Choroid plexus epithelial cell (primary cell): Measurements from ENCODE around the gene AP3B2.
A peak's percentile ranks its signal among the peaks of the same experiment; 100 is the strongest.

Experiments
- DNase-seq: peaks from one replicate; pipeline ENCODE4 v3.0.0-alpha.2; 2010; ENCODE audit warnings: low read depth
- H3K4me3 ChIP-seq: 2 replicates; pipeline ENCODE4 v1.5.1; 2011; ENCODE audit warnings: low read depth, mild to moderate bottlenecking, control low read depth, low read length, moderate library complexity
- CTCF ChIP-seq: conservative IDR thresholded peaks from 2 replicates; pipeline ENCODE4 v1.5.1; 2011; ENCODE audit warnings: low read depth, mild to moderate bottlenecking, control low read depth, inconsistent platforms, low read length, moderate library complexity

The AP3B2 gene

GRCh38 chr15:82679626-82680199 lies 30.0 kb downstream of the AP3B2 start:
- DNase-seq = no peak
- no peak overlapping the region for H3K4me3 ChIP-seq
- TF ChIP-seq CTCF = no peak

GRCh38 chr15:82677720-82678323 lies 31.9 kb downstream of the AP3B2 start:
- DNase-seq = no peak
- no peak for TF ChIP-seq CTCF
- H3K4me3 ChIP-seq = no peak overlapping the region

- no peak for TF ChIP-seq CTCF
- DNase-seq = no peak
- no peak overlapping the region for H3K4me3 ChIP-seq
These were observed 34.8 kb downstream of the AP3B2 start for GRCh38 chr15:82674873-82675272.

GRCh38 chr15:82670699-82671098 lies 39.0 kb downstream of the AP3B2 start:
- DNase-seq = no peak
- H3K4me3 ChIP-seq = no peak overlapping the region
- TF ChIP-seq CTCF = no peak

- H3K4me3 ChIP-seq = no peak overlapping the region
- no peak for DNase-seq
- no peak for TF ChIP-seq CTCF
These were observed 43.1 kb downstream of the AP3B2 start for GRCh38 chr15:82666606-82667005.

GRCh38 chr15:82664021-82664420 lies 45.7 kb downstream of the AP3B2 start:
- DNase-seq = no peak
- H3K4me3 ChIP-seq = no peak overlapping the region
- TF ChIP-seq CTCF = no peak

DNA sequence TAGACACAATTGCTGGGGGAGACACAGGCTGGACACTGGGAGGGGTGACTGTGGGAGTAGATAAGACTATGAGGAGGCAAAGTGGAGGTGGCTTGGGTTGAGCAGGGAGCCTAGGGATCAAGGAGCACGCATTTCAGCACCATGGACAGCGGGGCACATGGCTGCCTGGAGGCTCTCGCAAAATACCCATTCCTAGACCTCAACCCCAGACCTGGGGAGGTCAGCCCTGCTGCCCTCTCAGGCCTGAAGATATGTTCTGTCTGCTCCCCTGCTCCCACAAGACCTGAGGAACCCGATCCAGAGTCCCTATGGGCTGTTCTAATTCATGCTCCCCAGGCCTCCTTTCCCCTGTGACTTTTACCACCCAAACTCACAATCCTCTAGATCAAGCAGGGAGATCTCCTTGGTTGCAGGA lies 46.5 kb downstream of the AP3B2 start:
- no peak overlapping the region for H3K4me3 ChIP-seq
- peak; percentile 39 for DNase-seq
- no peak for TF ChIP-seq CTCF
